Ishikawa (cell line): Measurements from ENCODE around the gene FAM151B.
A peak's percentile ranks its signal among the peaks of the same experiment; 100 is the strongest.

Experiments
- CEBPB ChIP-seq: IDR thresholded peaks from 2 replicates; pipeline ENCODE4 v1.6.1; 2012
- CREB1 ChIP-seq: IDR thresholded peaks from 2 replicates; pipeline ENCODE4 v1.6.1; 2012; ENCODE audit warnings: low read depth
- EGR1 ChIP-seq: IDR thresholded peaks from 2 replicates; pipeline ENCODE4 v1.6.1; 2012
- EP300 ChIP-seq: IDR thresholded peaks from 2 replicates; pipeline ENCODE4 v1.6.1; 2012; ENCODE audit warnings: borderline replicate concordance
- FOXM1 ChIP-seq: IDR thresholded peaks from 2 replicates; pipeline ENCODE4 v1.6.1; 2012; ENCODE audit warnings: low read depth, borderline replicate concordance
- MAX ChIP-seq: IDR thresholded peaks from 2 replicates; pipeline ENCODE4 v1.6.1; 2012
- NFIC ChIP-seq: IDR thresholded peaks from 2 replicates; pipeline ENCODE4 v1.6.1; 2012
- RAD21 ChIP-seq: IDR thresholded peaks from 2 replicates; pipeline ENCODE4 v1.6.1; 2012; ENCODE audit warnings: low read depth
- REST ChIP-seq: IDR thresholded peaks from 2 replicates; pipeline ENCODE4 v1.6.1; 2012; ENCODE audit warnings: low read depth, mild to moderate bottlenecking
- TAF1 ChIP-seq: IDR thresholded peaks from 2 replicates; pipeline ENCODE4 v1.6.1; 2012; ENCODE audit warnings: low read depth, mild to moderate bottlenecking
- TCF12 ChIP-seq: IDR thresholded peaks from 2 replicates; pipeline ENCODE4 v1.6.1; 2012; ENCODE audit warnings: low read depth
- TEAD4 ChIP-seq: IDR thresholded peaks from 2 replicates; pipeline ENCODE4 v1.6.1; 2012
- USF1 ChIP-seq: IDR thresholded peaks from 2 replicates; pipeline ENCODE4 v1.6.1; 2012
- YY1 ChIP-seq: IDR thresholded peaks from 2 replicates; pipeline ENCODE4 v1.6.1; 2012; ENCODE audit warnings: low read depth
- ZBTB7A ChIP-seq: IDR thresholded peaks from 2 replicates; pipeline ENCODE4 v1.6.1; 2012; ENCODE audit warnings: low read depth

The FAM151B gene

GRCh38 chr5:80481019-80481893, 6.6 kb upstream of the FAM151B start:
- TF ChIP-seq CREB1 (no peak), ZBTB7A (no peak), NFIC (peak; percentile 38; the same call in 1 of the 2 replicates), RAD21 (peak; percentile 79)

GRCh38 chr5:80482578-80482977, 5.3 kb upstream of the FAM151B start:
- TF ChIP-seq CEBPB (no peak), MAX (no peak), EGR1 (no peak), FOXM1 (no peak), CREB1 (no peak), TEAD4 (no peak), RAD21 (no peak), USF1 (no peak), TCF12 (no peak)

- TF ChIP-seq TCF12, result no peak
Measured at GRCh38 chr5:80483636-80484232, 4.2 kb upstream of the FAM151B start.

- no peak for TF ChIP-seq RAD21
- TF ChIP-seq MAX, result no peak
- TF ChIP-seq TEAD4, result no peak
- no peak for TF ChIP-seq EGR1
- no peak for TF ChIP-seq CREB1
- TF ChIP-seq FOXM1, result no peak
- no peak for TF ChIP-seq YY1
- TF ChIP-seq USF1, result no peak
- TF ChIP-seq ZBTB7A, result no peak
- TF ChIP-seq EP300, result no peak
- TF ChIP-seq CEBPB, result no peak
- TF ChIP-seq TCF12, result no peak
- TF ChIP-seq REST, result no peak
- TF ChIP-seq NFIC, result no peak
- TF ChIP-seq TAF1, result no peak
Measured at GRCh38 chr5:80487444-80487828, 464 bp upstream of the FAM151B start.

GRCh38 chr5:80491296-80491695, 3.4 kb downstream of the FAM151B start:
- TF ChIP-seq TEAD4 (no peak), CEBPB (no peak), NFIC (no peak), CREB1 (no peak), REST (no peak), RAD21 (no peak), TAF1 (no peak), YY1 (no peak), MAX (no peak), FOXM1 (no peak), ZBTB7A (no peak)

- no peak for TF ChIP-seq EP300
- TF ChIP-seq CEBPB, result no peak
- no peak for TF ChIP-seq TCF12
- no peak for TF ChIP-seq TAF1
- TF ChIP-seq TEAD4, result no peak
Measured at GRCh38 chr5:80492741-80493140, 4.8 kb downstream of the FAM151B start.
